GM18499 (cell line): ENCODE results near the gene SURF6.

Experiments
- ATAC-seq: cut with Tn5 transposase; IDR thresholded peaks from one replicate; pipeline ENCODE4 v1.9.1; 2021; ENCODE audit warnings: moderate number of reproducible peaks; ENCODE audit not compliant: insufficient read depth, unreplicated experiment

SURF6 gene

DNA sequence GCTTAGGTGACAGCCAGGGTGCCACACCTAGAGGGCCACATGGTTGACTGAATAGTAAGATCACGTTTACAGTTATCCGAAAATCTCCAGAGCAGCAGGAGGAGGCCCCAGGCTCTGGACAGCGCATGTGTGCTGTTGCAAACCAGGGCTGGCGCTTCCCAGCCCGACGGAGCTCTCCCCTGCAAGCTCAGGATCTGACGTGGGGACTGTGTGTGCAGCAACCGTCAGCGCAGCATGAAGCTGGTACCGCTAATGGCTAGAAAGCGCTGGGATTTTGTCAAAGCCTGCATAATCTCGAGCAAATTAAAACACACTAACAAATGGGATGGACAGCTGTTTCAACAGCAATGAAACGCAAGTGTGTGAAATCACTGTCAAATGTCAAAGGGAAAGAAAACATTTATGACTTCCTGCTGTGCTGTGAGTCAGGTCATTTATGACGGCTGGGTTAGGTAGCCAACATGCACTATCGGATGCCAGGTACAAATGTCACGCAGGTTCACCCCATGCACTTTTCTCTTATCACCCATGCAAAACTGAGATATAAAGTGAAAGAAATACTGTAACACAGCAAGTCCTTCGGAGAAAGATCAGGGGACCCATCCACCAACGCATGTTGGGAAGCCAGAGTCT is 32.4 kb upstream of the SURF6 start:
- no peak for ATAC-seq

DNA sequence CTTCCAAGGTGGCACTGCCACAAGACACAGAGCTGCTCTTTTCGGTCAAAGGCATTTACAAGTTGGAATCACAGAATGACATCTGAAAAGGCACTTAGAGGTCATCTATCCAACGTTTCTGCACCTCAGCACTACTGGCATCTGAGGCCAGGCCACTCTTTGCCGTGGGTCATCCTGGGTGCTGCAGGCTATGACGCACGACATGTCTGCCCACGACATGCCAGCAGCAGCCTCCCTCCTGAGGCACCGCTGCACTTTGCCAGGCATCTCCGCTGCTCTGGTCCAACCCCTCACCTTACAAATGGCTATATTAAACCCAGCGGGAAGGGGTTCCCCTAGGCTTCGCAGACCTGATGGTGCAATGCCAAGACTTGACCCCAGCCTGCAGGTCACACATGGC is 31.8 kb upstream of the SURF6 start:
- no peak for ATAC-seq

DNA sequence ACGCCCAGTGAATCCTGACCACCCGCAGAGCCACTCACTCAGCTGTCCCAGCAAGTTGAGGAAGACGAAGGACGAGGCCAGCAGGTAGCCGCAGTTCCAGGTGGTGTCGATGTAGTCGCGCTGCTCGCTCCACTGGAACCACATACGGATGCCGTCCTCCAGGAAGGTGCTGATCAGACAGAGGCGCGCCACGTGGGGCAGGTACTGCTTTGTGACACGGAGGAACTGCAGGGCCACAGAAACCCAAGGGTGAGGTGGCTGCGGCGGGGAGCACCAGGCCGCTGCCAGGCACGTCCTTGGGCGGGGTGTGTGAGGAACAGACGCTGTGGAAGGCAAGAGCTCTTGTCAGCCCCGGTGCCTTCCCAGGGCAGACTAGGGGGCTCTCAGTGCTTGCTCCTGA is 31.2 kb upstream of the SURF6 start:
- no peak for ATAC-seq

DNA sequence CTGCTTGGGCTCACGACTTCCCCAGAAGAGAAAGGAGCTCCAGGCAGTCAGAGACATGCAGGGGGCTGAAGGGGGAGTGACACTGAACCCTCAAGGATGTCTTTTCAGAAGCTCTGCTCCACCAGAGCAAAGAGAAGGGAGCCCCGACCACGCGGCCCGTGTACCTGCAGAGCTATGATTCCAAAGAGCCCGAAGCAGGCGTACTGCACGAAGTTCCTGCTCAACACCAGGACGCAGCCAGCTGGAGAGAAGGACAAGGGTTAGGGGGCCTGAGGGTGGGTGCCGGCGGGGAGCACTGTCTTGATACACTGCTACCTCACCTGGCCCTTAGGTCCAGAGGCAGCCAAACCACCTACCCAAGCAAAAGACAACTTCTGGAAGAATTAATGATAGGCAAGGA is 30.4 kb upstream of the SURF6 start:
- no peak for ATAC-seq

DNA sequence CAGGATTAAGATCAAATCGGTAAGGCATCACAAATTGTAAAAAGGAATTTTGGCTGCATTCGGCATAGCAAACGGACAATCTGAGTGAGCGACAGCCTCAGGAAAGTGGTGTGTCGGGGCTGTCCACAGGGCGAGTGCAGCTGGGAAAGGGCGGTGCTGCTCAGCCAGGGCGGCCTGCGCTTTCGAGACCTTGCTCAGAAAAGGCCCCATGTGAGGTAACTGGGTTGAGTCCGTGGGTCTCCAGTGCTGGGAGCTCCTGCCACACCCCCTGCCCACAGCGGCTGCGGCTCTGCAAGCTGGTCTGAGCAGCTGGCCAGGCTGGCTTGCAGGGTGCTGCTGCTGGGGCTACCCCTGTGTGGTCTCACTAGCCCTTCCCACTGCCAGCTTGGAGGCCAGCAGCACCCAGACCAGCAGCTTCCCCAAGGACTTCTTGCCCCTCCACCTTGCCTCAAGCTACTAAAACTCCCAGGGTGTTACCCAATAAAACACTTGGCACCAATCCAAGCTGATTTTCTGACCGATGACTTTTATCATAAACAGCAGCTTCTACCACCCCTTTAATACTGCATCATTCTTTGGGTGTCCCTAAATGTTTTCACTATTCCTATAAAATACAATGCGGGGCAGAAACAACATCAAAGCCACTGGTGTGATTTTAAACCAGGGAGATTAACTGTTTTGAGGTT is 26.5 kb upstream of the SURF6 start:
- ATAC-seq = no peak

DNA sequence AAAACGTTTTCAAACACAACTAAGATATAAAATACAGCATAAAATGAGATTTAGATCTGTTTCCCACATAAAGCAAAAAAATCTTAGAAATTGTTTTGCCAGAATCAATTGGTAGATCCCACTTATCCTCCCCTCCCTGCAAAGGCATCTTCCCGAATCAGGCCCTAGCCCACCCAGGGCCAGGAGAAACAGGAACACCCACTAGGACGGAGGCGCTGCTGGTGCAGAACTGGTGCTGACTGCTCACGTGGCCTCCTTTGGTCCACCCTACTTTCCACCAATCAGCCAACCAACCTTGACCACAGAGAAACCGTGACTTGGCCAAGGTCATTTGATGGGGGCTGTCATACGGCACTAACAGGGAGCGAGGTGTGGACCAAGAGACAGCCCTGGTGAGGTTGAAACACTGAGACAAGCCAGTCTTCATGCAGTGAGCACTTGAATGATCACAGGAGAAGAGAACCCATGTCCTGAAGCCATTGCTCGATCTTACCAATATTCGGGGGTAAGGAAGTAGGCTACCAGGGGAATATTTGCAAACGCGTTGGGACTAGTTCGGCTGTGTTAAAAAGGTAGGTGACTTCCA is 25.6 kb upstream of the SURF6 start:
- ATAC-seq = no peak

DNA sequence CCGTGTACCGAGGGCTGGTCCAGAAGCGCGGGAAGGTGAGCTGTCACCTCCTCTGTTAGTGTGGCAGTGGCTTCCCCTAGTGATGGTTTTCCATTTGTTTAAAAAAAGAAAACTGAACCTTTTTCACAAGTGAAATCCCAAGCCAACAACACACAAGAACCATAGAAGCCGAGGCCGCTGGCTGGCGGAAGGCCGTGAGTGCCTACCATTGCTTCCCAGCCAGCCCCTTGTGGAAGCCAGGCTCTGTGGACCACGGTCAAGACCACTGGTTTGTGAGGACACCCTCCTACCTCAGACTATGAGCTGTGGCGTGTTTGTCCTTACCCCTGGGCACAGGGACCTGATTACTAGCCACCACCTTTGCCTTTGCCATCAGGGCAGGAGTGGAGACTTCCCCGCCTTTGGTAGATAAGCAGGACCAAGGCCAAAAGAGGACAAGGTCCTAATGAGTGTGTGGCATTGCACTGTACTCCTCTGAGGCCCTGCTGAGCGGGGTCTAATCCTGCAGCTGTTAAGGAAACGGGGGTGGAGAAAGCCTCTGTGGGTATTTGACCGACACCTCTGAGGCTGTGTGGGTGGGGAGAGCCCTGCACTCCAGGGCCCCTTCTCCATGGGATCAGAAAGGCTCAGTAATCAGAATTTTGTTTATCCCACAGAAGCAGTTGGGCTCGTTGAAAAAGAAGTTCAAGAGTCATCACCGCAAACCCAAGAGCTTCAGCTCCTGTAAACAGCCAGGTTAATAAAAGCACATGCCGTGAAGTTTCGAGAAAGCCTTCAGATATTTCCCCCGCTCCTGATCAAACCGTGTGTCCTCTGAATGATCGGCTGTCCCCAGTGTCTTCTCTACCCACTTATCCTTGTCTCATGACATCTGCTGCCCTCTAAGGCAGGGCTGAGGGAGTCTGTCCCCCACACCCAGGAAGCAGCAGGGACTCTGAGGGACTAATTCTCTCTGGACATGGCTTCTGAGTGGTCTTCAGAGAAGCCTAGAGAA is 24.7 kb upstream of the SURF6 start:
- no peak for ATAC-seq

DNA sequence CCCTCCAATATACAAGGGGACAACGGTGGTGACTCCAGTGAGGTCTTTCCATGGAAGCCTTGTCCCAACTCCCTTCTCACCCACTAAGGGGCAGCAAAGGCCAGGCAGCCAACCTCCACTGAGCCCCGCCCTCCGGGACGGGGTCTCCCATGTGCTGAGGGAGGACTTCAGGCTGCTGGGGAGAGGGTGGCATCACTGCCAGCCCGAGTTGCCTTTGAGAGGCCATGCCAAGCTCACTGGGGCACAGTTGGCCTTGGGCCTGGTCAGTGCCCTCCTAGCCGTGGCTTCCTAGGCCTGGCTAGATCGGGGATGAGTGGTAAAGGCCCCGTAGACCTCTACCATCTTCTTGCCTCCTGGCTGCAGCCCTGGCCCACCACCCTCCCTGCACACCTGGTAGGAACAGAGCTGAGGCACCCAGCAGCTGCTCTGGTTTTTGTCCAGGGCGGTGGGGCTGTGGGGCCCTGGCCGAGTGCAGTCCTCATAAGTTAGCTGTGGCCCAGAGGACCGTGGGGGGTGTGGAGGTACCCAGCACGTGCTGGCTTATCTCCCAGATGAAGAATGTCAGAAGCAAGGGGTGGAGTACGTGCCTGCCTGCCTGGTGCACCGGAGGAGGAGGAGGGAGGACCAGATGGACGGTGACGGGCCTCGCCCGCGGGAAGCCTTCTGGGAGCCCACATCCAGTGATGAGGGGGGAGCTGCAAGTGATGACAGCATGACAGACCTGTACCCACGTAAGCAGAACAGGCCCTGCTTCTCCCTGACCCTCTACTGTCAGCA is 23.6 kb upstream of the SURF6 start:
- ATAC-seq = no peak

DNA sequence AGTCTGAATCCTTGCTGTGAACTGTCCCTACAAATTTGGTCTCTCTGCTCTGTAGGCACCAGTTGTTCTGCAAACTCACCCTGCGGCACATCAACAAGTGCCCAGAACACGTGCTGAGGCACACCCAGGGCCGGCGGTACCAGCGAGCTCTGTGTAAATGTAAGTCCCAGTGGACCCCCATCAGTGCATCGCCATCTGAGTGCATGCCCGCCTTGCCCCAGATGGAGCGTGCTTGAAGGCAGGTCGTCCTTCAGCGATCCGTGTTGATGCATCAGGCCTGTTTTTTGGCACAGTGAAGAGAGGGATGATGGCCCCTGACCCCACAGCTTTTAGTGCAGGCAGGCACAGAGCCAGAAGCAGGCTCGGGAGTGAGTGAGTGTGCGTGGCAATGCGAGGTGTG is 21.7 kb upstream of the SURF6 start:
- no peak for ATAC-seq

DNA sequence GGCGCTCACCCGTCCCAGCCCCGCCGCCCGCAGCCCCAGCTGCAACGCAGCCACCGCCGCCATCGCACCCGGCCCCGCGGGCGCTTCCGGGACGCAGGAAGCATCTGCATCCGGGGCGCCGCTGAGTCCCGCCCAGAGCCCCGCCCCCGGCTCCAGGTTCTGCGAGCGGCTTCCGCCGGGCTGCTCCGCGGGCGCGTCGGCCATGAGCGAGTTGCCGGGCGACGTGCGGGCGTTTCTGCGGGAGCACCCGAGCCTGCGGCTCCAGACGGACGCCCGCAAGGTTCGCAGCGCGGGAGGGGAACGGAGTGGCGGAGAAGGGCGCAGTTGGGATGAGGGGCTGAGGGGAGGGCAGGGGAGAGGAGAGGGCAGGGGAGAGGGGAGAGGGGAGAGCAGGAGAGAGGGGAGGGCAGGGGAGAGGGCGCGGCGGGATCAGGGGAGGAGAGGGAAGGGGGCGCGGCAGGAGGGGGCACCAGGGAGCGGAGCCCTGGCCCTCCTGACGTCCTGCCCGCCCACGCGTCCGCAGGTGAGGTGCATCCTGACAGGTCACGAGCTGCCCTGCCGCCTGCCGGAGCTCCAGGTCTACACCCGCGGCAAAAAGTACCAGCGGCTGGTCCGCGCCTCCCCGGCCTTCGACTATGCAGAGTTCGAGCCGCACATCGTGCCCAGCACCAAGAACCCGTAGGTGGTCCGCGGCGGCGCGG is 20.6 kb upstream of the SURF6 start, which contains the start of the genes SURF1 and SURF2:
TSS of gene SURF1 (minus strand) at position 97 of the 701 bp plus-strand sequence. CDS start at position 63, 34 bp downstream.
TSS of gene SURF2 (plus strand) at position 160 of the 701 bp plus-strand sequence. CDS start at position 203, 43 bp downstream.
- no peak for ATAC-seq

DNA sequence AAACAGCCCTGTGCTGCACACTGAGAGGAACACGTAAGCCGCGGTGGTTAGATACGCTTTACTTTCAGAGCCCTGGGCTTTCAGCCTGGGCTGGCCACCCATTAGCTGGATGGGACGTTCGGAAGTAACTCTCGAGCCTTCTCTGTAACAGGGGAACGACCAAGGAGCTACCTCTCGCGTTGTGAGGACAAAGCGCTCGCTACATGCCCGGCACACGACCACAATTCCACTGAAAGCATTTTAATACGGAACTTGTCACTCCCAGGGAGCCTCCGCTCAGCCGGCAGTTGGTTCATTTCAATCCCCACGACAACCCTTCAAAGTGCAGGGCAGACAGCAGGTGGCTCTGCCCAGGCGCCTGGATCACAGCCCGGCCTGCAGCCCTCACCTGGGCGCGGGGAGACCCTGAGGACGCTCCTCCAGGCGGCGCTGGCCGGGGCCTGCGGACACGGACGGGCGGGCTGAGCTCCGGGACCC is 19.9 kb upstream of the SURF6 start:
- ATAC-seq = no peak

DNA sequence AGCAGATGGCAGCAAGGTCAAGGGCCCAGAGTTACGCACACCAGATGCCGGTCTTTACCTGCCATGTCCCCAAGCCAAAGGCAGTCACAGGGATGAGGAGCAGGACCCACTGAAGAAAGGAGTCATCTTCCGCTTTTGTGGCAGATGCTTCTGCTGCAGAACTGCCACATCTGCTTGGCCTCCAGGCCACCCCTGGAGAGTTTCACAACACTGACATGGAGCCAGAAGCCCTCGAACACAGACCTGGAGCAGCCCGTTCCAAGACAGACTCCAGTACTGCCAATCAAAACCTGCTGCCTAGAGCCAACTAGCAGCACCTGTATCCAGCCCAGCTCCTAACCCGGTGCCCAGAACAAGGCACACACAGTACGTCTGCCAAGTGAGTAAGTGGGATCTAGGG is 18.8 kb upstream of the SURF6 start:
- ATAC-seq = no peak

DNA sequence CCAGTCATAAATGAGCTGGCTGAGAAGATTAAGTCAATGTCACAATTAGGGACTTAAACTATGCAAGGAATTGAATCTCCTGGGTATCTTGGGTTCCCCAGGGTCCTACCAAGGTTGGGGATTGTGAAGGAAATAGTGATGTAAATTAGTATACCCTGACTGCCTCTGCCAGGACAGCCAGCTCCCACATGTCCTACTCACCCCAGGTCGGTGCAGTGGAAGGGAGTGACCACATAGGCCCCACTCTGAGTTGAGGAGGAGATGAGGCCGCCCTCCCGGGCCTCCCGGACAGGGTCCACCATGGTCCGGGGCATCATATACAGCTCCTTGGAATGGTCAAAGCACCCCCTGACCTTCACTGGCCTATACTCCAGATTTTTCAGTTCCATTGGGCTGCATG is 17.6 kb upstream of the SURF6 start:
- no peak for ATAC-seq

DNA sequence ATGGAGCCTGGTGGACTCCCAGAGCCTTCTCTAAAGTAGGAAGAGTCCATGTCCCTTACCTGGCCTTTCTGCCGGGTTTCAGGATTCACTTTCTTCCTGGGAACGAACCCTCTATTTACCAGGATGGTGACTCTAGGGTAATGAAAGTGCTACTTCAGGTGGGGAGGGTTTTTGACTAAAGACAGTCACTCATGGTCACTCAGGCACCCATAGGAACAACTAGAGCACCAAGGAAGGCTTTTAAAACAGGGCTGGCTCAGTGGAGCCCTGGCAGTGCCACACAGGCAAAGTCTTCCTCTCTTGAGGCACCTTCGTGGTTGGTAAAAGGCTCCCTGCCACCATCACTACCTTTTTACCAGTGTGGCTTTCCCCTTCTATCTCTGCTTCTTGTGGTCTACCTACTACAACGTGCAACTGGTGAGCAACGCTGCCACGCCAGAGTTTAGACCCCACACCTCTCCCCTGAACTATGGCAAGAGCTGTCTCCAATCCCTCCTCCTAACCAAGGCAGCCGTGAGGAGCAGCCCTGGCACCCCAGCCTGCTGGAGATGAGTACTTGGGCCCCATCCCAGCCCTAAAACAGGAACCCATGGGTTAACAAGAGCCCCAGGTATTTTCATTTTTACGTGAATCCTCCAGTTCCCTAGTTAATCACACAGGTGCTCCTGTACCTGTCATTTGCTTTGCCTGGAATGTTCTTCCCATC is 16.8 kb upstream of the SURF6 start:
- ATAC-seq = no peak

DNA sequence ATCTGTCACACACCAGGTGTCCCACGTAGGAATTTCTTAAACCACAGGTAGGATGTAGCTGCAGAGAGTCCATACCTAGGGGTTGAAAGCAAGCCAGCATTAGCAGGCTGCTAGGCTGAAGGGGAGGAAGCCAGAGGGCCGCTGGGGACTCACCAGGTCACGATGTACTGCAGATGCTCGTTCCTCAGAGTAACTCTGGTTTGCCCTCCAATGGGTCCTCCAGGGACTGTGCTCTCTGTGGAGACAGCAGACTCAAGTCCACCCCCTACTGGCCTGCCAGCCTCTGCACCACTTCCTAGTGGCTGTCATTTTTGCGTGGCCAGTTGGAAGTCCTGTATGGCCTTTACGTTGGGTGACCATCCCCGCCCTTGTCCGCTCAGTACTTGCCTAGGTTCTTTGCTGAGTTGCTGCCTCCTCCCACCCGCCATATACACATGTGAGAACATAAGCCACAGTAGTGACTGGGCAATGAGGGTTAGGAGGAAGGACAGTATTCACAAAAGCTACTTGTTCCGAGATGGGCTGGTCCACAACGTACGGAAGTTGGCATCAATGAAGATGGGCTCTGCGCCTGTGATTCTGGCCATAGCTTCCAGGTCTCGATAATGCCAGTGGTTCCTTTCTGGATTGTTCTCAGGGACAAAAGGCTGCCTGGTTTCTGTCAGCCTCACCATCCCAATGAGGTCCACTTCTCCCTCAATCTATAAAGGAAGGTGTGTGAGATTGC is 16.1 kb upstream of the SURF6 start:
- no peak for ATAC-seq

DNA sequence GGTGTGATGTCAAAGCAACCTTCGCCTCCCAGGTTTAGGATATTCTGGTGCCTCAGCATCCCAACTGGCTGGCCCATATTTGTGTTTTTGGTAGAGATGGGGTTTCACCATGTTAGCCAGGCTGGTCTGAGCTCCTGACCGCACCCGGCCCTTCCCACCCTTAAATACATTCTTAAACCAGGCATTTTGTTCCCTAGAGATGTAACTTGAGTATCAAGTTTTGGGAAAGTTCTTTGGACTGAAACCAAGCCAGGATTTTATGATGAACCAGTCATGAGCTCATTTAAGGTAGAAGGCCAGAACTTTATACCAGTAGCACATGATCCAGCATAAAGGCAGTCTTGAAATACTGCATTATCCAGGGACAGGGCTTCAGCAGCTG is 15.5 kb upstream of the SURF6 start:
- no peak for ATAC-seq

DNA sequence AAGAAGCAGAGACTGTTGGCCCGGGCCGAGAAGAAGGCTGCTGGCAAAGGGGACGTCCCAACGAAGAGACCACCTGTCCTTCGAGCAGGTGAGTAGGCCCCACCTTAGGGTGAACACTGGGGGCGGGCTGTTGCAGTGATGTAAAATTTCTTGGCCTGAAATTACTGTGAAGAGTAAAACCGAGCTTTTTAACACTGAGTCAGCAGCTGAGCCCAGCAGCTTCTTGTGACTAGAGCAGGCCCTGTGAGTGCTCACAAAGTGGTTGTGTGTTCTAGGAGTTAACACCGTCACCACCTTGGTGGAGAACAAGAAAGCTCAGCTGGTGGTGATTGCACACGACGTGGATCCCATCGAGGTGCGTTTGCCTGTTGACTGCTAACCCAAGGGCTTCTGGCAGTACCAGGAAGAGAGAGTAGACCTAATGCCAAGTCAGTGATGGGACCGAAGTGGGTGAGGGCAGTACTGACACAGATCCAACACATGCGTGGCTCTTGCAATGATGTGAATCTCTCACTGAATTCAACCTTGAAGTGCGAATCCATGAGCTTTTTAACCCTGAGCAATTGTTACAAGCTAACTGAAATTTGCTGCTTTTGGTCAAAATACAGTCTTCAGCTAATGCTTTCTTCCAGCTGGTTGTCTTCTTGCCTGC is 14.1 kb upstream of the SURF6 start:
- no peak for ATAC-seq
